Left lung (tissue), 10 donors: ENCODE measurements around the gene RPTOR. TPM values are rescaled to one million over a fixed set of nuclear protein-coding genes. Genes with fewer than 3 reads are reported as not detected.

Experiments
- ATAC-seq: fragments of 200-7000 bp; cut with Tn5 transposase; one replicate; pipeline ENCODE4 v1.9.1; 2020; ENCODE audit warnings: moderate library complexity
- DNase-seq, 4 donors: peaks; one replicate each; pipeline ENCODE4 v3.0.0-alpha.2; 2013 to 2020
- H3K27ac ChIP-seq, 2 donors: fragments of 200-600 bp; sonication (generic) in 1 of 2; one replicate each; pipeline versions ENCODE4 v1.5.0 to v1.8.0; 2020 to 2021
- H3K27me3 ChIP-seq, 2 donors: fragments of 200-600 bp; sonication (generic) in 1 of 2; one replicate each; pipeline versions ENCODE4 v1.5.0 to v1.8.0; 2020 to 2021
- H3K36me3 ChIP-seq, 2 donors: fragments of 200-600 bp; sonication (generic) in 1 of 2; one replicate each; pipeline versions ENCODE4 v1.5.0 to v1.8.0; 2020 to 2021
- H3K4me1 ChIP-seq, 2 donors: fragments of 200-600 bp; one replicate each; pipeline ENCODE4 v1.8.0; 2021
- H3K4me3 ChIP-seq, 2 donors: fragments of 200-600 bp; sonication (generic) in 1 of 2; one replicate each; pipeline versions ENCODE4 v1.5.0 to v1.8.0; 2020 to 2021; ENCODE audit warnings: mild to moderate bottlenecking in 1 of 2
- H3K9me3 ChIP-seq, 2 donors: fragments of 200-600 bp; sonication (generic) in 1 of 2; one replicate each; pipeline versions ENCODE4 v1.5.0 to v1.8.0; 2020 to 2021
- CTCF ChIP-seq, 2 donors: fragments of 200-600 bp; sonication (generic) in 1 of 2; IDR thresholded peaks; one replicate each; pipeline versions ENCODE4 v1.5.0 to v1.8.0; 2021; ENCODE audit warnings: antibody characterized with exemption in 2 of 2
- intact Hi-C, 2 donors: fragments of 100-400 bp; cut with DNase I; formaldehyde crosslinking; loops; one replicate each; pipeline versions ENCODE4 v1.11.2 to v1.14.2; 2022
- polyA plus RNA-seq, 6 donors: library from polyadenylated mRNA; unstranded; fragments of 120-200 nt; gene quantifications; one replicate each; pipeline ENCODE4 v1.2.1, GENCODE V29; 2013; ENCODE audit not compliant: insufficient read length in 6 of 6
- total RNA-seq, 2 donors: library from RNA; stranded (reverse); fragmentation: NEBNext Ultra II Directional; extraction: Animal tissue kit (Norgen Biotek cat#: 25700); gene quantifications; one replicate each; pipeline ENCODE4 v1.2.1, GENCODE V29; 2021
- donor health status: DM: no; HTN: yes; CAD: no.
- donor health status: DM: no; HTN: no; CAD: no.

The RPTOR gene
- total and polyA plus RNA-seq, 8 donors, result 14.2 to 39.2 (median 20.7) TPM

DNA sequence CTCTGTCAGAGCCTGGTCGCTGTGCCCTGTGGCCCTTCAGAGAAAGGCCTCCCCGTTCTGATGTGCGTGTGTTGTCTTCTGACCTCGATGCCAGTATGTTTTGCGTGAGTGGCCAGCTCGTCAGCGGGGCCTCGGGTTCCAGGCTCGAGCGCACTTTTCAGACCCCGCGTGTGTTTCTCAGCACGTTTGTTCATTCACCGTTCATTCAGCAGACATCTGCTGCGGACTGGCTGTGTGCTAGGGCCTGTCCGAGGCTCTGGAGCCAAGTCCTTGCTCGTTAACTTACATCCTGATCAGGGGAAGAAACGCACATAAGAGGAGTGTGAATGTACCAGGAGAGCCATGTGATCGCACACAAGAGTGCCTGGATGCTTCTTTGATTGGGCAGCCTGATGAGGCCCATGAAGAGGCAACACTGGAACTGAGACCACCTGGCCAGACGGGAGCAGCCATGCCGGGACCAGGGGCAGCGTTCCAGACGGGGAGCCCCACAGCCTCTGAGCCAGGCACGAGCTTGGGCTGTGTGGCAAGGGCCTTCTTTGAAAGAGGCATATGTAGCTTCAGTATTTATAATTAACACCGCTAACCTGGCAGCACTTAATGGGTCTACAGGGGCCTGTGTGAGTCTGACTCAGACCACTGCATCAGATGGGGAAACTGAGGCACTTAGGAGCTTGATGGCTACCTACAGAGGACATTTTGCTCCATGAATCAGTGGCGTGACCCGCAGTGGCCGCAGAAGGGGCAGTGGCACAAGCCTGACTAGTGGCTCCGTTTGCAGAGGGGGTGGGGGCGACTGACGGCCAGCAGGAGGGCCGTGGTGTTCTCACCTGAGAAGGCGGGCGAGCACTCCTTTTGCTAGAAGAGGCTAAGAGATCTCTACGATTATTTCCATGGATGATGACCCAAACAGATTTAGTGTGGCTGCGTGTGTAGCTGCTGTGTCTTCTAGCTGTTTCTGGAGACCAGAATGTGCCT lies 259.1 kb downstream of the RPTOR start:
- DNase-seq (peak in 2 of 4 donors; percentile 28 to 60), ATAC-seq (no peak)

GRCh38 chr17:80804466-80804865 lies 259.8 kb downstream of the RPTOR start:
- no peak for ATAC-seq
- intact Hi-C loops, result no loop called here
- Histone ChIP-seq H3K4me1 (no peaks in the 10 kb centered on the region), H3K27ac (no peak overlapping the region), H3K4me3 (no peak overlapping the region), H3K27me3 (no peaks in the 10 kb centered on the region), H3K36me3 (no peaks in the 10 kb centered on the region), H3K9me3 (peaks cover 0 to 17% of the 10 kb centered on the region in 2 donors)
- TF ChIP-seq CTCF (IDR thresholded peaks at IDR 0.05), result no peak
- DNase-seq, result peak in 2 of 4 donors; percentile 13 to 58

More for the DNA sequence above, 259.1 kb downstream of the RPTOR start:
- Histone ChIP-seq H3K36me3 (no peaks in the 10 kb centered on the region), H3K4me1 (no peaks in the 10 kb centered on the region), H3K4me3 (no peak overlapping the region), H3K27me3 (no peaks in the 10 kb centered on the region), H3K27ac (no peak overlapping the region), H3K9me3 (peaks cover 0 to 17% of the 10 kb centered on the region in 2 donors)
- intact Hi-C loops, result no loop called here
- TF ChIP-seq CTCF (IDR thresholded peaks at IDR 0.05), result no peak

DNA sequence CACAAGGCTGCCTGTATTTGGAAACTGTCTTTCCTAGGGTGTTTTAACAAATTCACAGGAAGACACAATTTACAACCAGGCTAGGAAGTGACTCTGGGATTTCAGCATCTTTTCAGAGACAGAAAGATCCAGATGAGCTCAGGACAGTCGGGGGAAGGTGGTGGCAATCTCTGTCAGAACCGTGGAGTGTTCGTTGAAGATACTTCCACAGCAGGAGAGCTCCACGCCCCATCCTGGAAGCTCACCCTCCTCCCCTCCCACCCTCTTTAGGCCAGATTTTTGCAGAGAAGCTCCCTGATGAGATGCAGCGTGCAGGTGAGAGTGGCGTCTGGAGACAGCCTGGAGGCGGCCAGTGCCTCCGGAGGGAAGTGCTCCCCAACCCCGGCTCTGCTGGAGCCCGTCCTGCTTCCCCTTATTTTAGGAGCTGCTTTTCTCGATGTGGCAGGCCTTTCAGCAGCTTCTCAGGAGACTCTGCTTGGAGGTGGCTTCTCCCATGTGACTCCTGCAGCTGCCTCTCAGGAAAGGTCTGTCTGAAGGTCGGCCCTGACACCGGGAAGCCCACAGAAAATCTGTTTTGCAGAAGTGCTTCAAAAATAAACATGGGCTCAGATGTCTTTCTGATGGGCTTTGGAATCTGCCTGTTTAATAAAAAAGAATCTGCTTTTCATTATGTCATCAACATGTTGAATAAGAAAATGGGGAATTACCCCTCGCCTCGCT lies 260.6 kb downstream of the RPTOR start:
- no peaks in the 10 kb centered on the region for H3K4me1 ChIP-seq
- DNase-seq, result peak in 2 of 4 donors; percentile 23 to 35
- TF ChIP-seq CTCF (IDR thresholded peaks at IDR 0.05), result no peak
- ATAC-seq, result no peak
- H3K36me3 ChIP-seq, result no peaks in the 10 kb centered on the region
- H3K27ac ChIP-seq, result no peak overlapping the region
- no peaks in the 10 kb centered on the region for H3K27me3 ChIP-seq
- H3K4me3 ChIP-seq, result no peak overlapping the region
- H3K9me3 ChIP-seq, result peaks cover 0 to 17% of the 10 kb centered on the region in 2 donors
- intact Hi-C loops, result no loop called here

GRCh38 chr17:80807014-80807413 lies 262.4 kb downstream of the RPTOR start:
- Histone ChIP-seq H3K9me3 (peaks cover 0 to 17% of the 10 kb centered on the region in 2 donors), H3K4me3 (no peak overlapping the region), H3K36me3 (no peaks in the 10 kb centered on the region), H3K27me3 (no peaks in the 10 kb centered on the region), H3K4me1 (no peaks in the 10 kb centered on the region), H3K27ac (no peak overlapping the region)
- ATAC-seq, result no peak
- intact Hi-C loops, result no loop called here
- DNase-seq, result no peak
- no peak for TF ChIP-seq CTCF (IDR thresholded peaks at IDR 0.05)

DNA sequence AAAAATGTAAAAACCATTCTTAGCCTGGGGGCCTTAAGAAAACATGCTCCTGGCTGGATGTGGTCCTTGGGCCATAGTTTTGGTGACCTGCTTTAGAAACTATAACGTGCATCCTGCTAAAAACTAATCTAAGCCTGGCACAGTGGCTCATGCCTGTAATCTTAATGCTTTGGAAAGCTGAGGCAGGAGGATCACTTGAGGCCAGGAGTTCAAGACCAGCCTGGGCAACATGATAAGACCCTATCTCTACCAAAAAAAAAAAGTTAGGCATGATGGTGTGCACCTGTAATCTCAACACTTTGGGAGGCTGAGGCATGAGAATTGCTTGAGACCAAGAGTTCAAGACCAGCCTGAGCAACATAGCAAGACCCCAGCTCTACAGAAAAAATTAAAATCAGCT lies 263.2 kb downstream of the RPTOR start:
- no peak for DNase-seq

More for the DNA sequence above, 263.2 kb downstream of the RPTOR start:
- intact Hi-C loops, result no loop called here
- Histone ChIP-seq H3K9me3 (peaks cover 0 to 17% of the 10 kb centered on the region in 2 donors), H3K4me1 (no peaks in the 10 kb centered on the region), H3K36me3 (no peaks in the 10 kb centered on the region), H3K27me3 (no peaks in the 10 kb centered on the region), H3K27ac (no peak overlapping the region), H3K4me3 (no peak overlapping the region)
- no peak for TF ChIP-seq CTCF (IDR thresholded peaks at IDR 0.05)
- no peak for ATAC-seq
